ENCODE results near the gene ULK4.

ULK4 gene

GRCh38 chr3:41632700-41633099, 329.2 kb downstream of the ULK4 start:
- no peak for TF ChIP-seq CTCF (IDR thresholded peaks at IDR 0.05; ENCODE audit: low read depth, low read length)
- no peak for TF ChIP-seq MAX (IDR thresholded peaks at IDR 0.05; ENCODE audit: low read depth, low read length)
- no peak for TF ChIP-seq MYC (IDR thresholded peaks at IDR 0.05; ENCODE audit: low read depth, low read length)
- no peak for TF ChIP-seq POLR2A (IDR thresholded peaks at IDR 0.05; ENCODE audit: extremely low read depth, insufficient read length)
- DNase-seq (ENCODE audit: low read depth): no peak
- no peak overlapping the region for H3K4me3 ChIP-seq (ENCODE audit: low read depth, low read length)

GRCh38 chr3:41630708-41631107, 331.2 kb downstream of the ULK4 start:
- no peak for DNase-seq (ENCODE audit: low read depth)
- TF ChIP-seq POLR2A (IDR thresholded peaks at IDR 0.05; ENCODE audit: extremely low read depth, insufficient read length) (no peak), MAX (IDR thresholded peaks at IDR 0.05; ENCODE audit: low read depth, low read length) (no peak), MYC (IDR thresholded peaks at IDR 0.05; ENCODE audit: low read depth, low read length) (no peak), CTCF (IDR thresholded peaks at IDR 0.05; ENCODE audit: low read depth, low read length) (no peak)

GRCh38 chr3:41629986-41630385, 331.9 kb downstream of the ULK4 start:
- no peak for DNase-seq (ENCODE audit: low read depth)
- no peak overlapping the region for H3K4me3 ChIP-seq (ENCODE audit: low read depth, low read length)
- no peak for TF ChIP-seq MYC (IDR thresholded peaks at IDR 0.05; ENCODE audit: low read depth, low read length)
- no peak for TF ChIP-seq MAX (IDR thresholded peaks at IDR 0.05; ENCODE audit: low read depth, low read length)
- TF ChIP-seq CTCF (IDR thresholded peaks at IDR 0.05; ENCODE audit: low read depth, low read length): no peak
- TF ChIP-seq POLR2A (IDR thresholded peaks at IDR 0.05; ENCODE audit: extremely low read depth, insufficient read length): no peak

More at GRCh38 chr3:41630708-41631107, 331.2 kb downstream of the ULK4 start:
- H3K4me3 ChIP-seq (ENCODE audit: low read depth, low read length): no peak overlapping the region

- DNase-seq (ENCODE audit: low read depth): no peak
- no peak for TF ChIP-seq MAX (IDR thresholded peaks at IDR 0.05; ENCODE audit: low read depth, low read length)
- TF ChIP-seq CTCF (IDR thresholded peaks at IDR 0.05; ENCODE audit: low read depth, low read length): no peak
- TF ChIP-seq MYC (IDR thresholded peaks at IDR 0.05; ENCODE audit: low read depth, low read length): no peak
- TF ChIP-seq POLR2A (IDR thresholded peaks at IDR 0.05; ENCODE audit: extremely low read depth, insufficient read length): no peak
- no peak overlapping the region for H3K4me3 ChIP-seq (ENCODE audit: low read depth, low read length)
These were observed 332.8 kb downstream of the ULK4 start for GRCh38 chr3:41629072-41629471.

- TF ChIP-seq CTCF (IDR thresholded peaks at IDR 0.05; ENCODE audit: low read depth, low read length) (no peak), MYC (IDR thresholded peaks at IDR 0.05; ENCODE audit: low read depth, low read length) (no peak), MAX (IDR thresholded peaks at IDR 0.05; ENCODE audit: low read depth, low read length) (no peak), POLR2A (IDR thresholded peaks at IDR 0.05; ENCODE audit: extremely low read depth, insufficient read length) (no peak)
- DNase-seq (ENCODE audit: low read depth): no peak
- H3K4me3 ChIP-seq (ENCODE audit: low read depth, low read length): no peak overlapping the region
These were observed 334.3 kb downstream of the ULK4 start for GRCh38 chr3:41627477-41628087.

Data from NB4 (cell line).